ENCODE measurements around the gene S100A14. TPM values are rescaled to one million over a fixed set of nuclear protein-coding genes. Genes with fewer than 3 reads are reported as not detected.

Gene S100A14
- total and polyA plus RNA-seq, 2 of the 13 experiments (the other 11 are each of a cell fraction or from before 2014, with no cell fraction given): 1.4 to 7.7 TPM

GRCh38 chr1:153655333-153655732 is 39.2 kb upstream of the S100A14 start (continued):
- TF ChIP-seq CEBPB (IDR thresholded peaks at IDR 0.05; ENCODE audit: borderline replicate concordance, low read depth, low read length) (peak; percentile 44; the same call in 1 of the 2 replicates), ZNF75D (CRISPR knock-in tag; IDR thresholded peaks at IDR 0.05; ENCODE audit: borderline replicate concordance) (no peak), ZNF451 (CRISPR knock-in tag; IDR thresholded peaks at IDR 0.05) (no peak), ZNF800 (CRISPR knock-in tag; IDR thresholded peaks at IDR 0.05) (no peak), ZBED4 (CRISPR knock-in tag; IDR thresholded peaks at IDR 0.05; ENCODE audit: borderline replicate concordance) (no peak), POGK (CRISPR knock-in tag; conservative IDR thresholded peaks at IDR 0.05) (no peak), ZNF503 (CRISPR knock-in tag; IDR thresholded peaks at IDR 0.05) (no peak), ZNF775 (CRISPR knock-in tag; IDR thresholded peaks at IDR 0.05; ENCODE audit: borderline replicate concordance) (no peak), ZNF282 (IDR thresholded peaks at IDR 0.05; ENCODE audit: partially characterized antibody) (no peak), NFKBIZ (CRISPR knock-in tag; IDR thresholded peaks at IDR 0.05) (no peak), ZNF746 (CRISPR knock-in tag; IDR thresholded peaks at IDR 0.05) (no peak), HOXD1 (CRISPR knock-in tag; IDR thresholded peaks at IDR 0.05) (no peak), ATF2 (CRISPR knock-in tag; IDR thresholded peaks at IDR 0.05) (no peak)

Measured in HepG2 (cell line).